ENCODE measurements around the gene TANGO2. TPM values are rescaled to one million over a fixed set of nuclear protein-coding genes. Genes with fewer than 3 reads are reported as not detected.

TANGO2 gene
- total and polyA plus RNA-seq, 9 of the 15 experiments (the other 6 are each of a cell fraction or from before 2014, with no cell fraction given), result 15.5 to 94.9 (median 70.1) TPM

- H3K27ac ChIP-seq (ENCODE audit: extremely low read depth, low read depth, low read length), result no peak overlapping the region
- H3K4me1 ChIP-seq (replicated peaks in 1 of 2; ENCODE audit: control insufficient read depth in 2 of 2, insufficient read depth in 2 of 2, low read length in 2 of 2), result peaks cover 34 to 40% of the 10 kb centered on the region in 2 experiments; a peak in 4 of 5 replicates
- H3K4me2 ChIP-seq (ENCODE audit: insufficient read depth, low read length), result no peak overlapping the region
- no TSS peak for BruUV-seq (replicated peaks)
- in situ Hi-C loops (cut with MboI), result no loop called here
- 62% methylated on average over 3 of the region's 3 CpGs for WGBS (ENCODE audit: insufficient coverage, low coverage, missing lambda C conversion rate)
- no peak for ATAC-seq
- no peaks in the 10 kb centered on the region for H3K27me3 ChIP-seq (ENCODE audit: control insufficient read depth in 2 of 2, insufficient read depth in 2 of 2, low read length in 2 of 2)
- H3K79me2 ChIP-seq (ENCODE audit: control insufficient read depth, insufficient read depth, low read length), result peaks cover 10% of the 10 kb centered on the region; the same call in 1 of the 3 replicates
- H4K20me1 ChIP-seq (replicated peaks; ENCODE audit: control insufficient read depth, insufficient read depth, low read length), result peaks cover 8% of the 10 kb centered on the region; the same call in 1 of the 2 replicates
- no peak for FAIRE-seq
- H3K9me1 ChIP-seq (ENCODE audit: control insufficient read depth, insufficient read depth, low read length), result no peaks in the 10 kb centered on the region
- no peak for DNase-seq (ENCODE audit: extremely low read depth in 1 of 4, low spot score in 3 of 4)
- H3K9ac ChIP-seq (ENCODE audit: insufficient read depth in 1 of 2, low read depth in 2 of 2, low read length in 2 of 2), result no peak overlapping the region
- peaks cover 8% of the 10 kb centered on the region; the same call in 1 of the 3 replicates for H3K36me3 ChIP-seq (ENCODE audit: control insufficient read depth, insufficient read depth, low read length)
- no peak overlapping the region for H2AFZ ChIP-seq (ENCODE audit: low read depth, low read length)
- CTCF ChIA-PET (ENCODE audit: low intra/inter-chr PET ratio), result no interaction called here
- peaks cover 19% of the 10 kb centered on the region for H3K9me3 ChIP-seq (replicated peaks; ENCODE audit: control insufficient read depth, insufficient read depth, low read depth, low read length)
- POLR2A ChIA-PET, result interaction anchor here (0.7 kb wide), 1 partner anchor 16 kb away, joined by 4 read pairs; no protein-coding TSS in a partner anchor
- H3K4me3 ChIP-seq, result no peak overlapping the region
- intact Hi-C loops (cut with micrococcal nuclease), result no loop called here
- TF ChIP-seq SMARCA5 (IDR thresholded peaks at IDR 0.05) (peak; percentile 96), PPARD (CRISPR knock-in tag; IDR thresholded peaks at IDR 0.05) (0 out of 2 replicates have a peak, but pooled peaks have one; percentile 41), FOXJ2 (tag; IDR thresholded peaks at IDR 0.05) (0 out of 2 replicates have a peak, but pooled peaks have one; percentile 32), RB1 (IDR thresholded peaks at IDR 0.05; ENCODE audit: low read depth) (0 out of 2 replicates have a peak, but pooled peaks have one; percentile 10), ASH1L (IDR thresholded peaks at IDR 0.05; ENCODE audit: borderline replicate concordance, low read depth, partially characterized antibody) (peak; percentile 6), DACH1 (IDR thresholded peaks at IDR 0.05; ENCODE audit: partially characterized antibody) (peak; percentile 26), HSF4 (CRISPR knock-in tag; IDR thresholded peaks at IDR 0.05; ENCODE audit: borderline replicate concordance) (0 out of 2 replicates have a peak, but pooled peaks have one; percentile 39), ZNF707 (CRISPR knock-in tag; conservative IDR thresholded peaks at IDR 0.05) (no peak), ZNF316 (IDR thresholded peaks at IDR 0.05) (no peak), BCOR (IDR thresholded peaks at IDR 0.05) (peak; percentile 98), RCOR1 (IDR thresholded peaks at IDR 0.05; ENCODE audit: borderline replicate concordance in 1 of 2, low read depth in 2 of 2, low read length in 2 of 2) (peak; percentile 27 to 70; a peak in 1 of 4 replicates), TSC22D4 (tag; IDR thresholded peaks at IDR 0.05) (no peak), ELF1 (tag; IDR thresholded peaks at IDR 0.05) (peak; percentile 35; the same call in 1 of the 2 replicates), TRIM24 (IDR thresholded peaks at IDR 0.05) (peak; percentile 3 to 65; a peak in 1 of 4 replicates), STAT6 (CRISPR knock-in tag; IDR thresholded peaks at IDR 0.05) (peak; percentile 17; the same call in 1 of the 2 replicates), NKRF (IDR thresholded peaks at IDR 0.05; ENCODE audit: borderline replicate concordance) (peak; percentile 20; the same call in 1 of the 2 replicates), NBN (IDR thresholded peaks at IDR 0.05; ENCODE audit: low read depth) (0 out of 2 replicates have a peak, but pooled peaks have one; percentile 52), ZNF280A (IDR thresholded peaks at IDR 0.05; ENCODE audit: low read depth, partially characterized antibody) (peak; percentile 67), TRIM28 (IDR thresholded peaks at IDR 0.05) (peak; percentile 98)
Measured at GRCh38 chr22:20004464-20004863, 16.4 kb upstream of the TANGO2 start.

Measured in K562 (cell line).